H1 (cell line): ENCODE results near the gene MRPS14. TPM values are rescaled to one million over a fixed set of nuclear protein-coding genes. Genes with fewer than 3 reads are reported as not detected.

Experiments used
- CTCF ChIA-PET: fragments of 300-600 bp; sonication (Branson Sonifier 250); formaldehyde crosslinking; loops from one replicate; lab custom pipeline; 2021; ENCODE audit not compliant: partially characterized antibody; lab: Charles Lee
- POLR2A ChIA-PET: fragments of 300-600 bp; sonication (Branson Sonifier 250); formaldehyde crosslinking; loops from one replicate; lab custom pipeline; 2021; ENCODE audit warnings: inconsistent platforms; ENCODE audit not compliant: partially characterized antibody; lab: Charles Lee
- DNase-seq, 2 experiments: peaks; one replicate each; pipeline versions ENCODE4 v3.0.0 to v3.0.0-alpha.2; 2010 to 2022; ENCODE audit warnings: low spot score in 2 of 2, low read depth in 1 of 2, mixed read lengths in 1 of 2
- FAIRE-seq: peaks from 2 replicates; lab custom pipeline; 2011; peaks lifted over from hg19 to GRCh38; lab: Jason Lieb, UNC
- H2AFZ ChIP-seq: 2 replicates; pipeline ENCODE4 v1.8.1; 2012; ENCODE audit warnings: low read length, inconsistent platforms
- H2AK5ac ChIP-seq: 2 replicates; pipeline ENCODE4 v1.6.1; 2013; ENCODE audit warnings: low read depth, low read length
- H2BK120ac ChIP-seq: replicated peaks from 2 replicates; pipeline ENCODE3; 2013; ENCODE audit warnings: low read depth, low read length, inconsistent platforms
- H2BK12ac ChIP-seq: 2 replicates; pipeline ENCODE4 v1.6.1; 2013; ENCODE audit warnings: low read depth, low read length
- H2BK15ac ChIP-seq: 2 replicates; pipeline ENCODE4 v1.6.1; 2013; ENCODE audit warnings: low read length
- H2BK20ac ChIP-seq: 2 replicates; pipeline ENCODE4 v1.6.1; 2013; ENCODE audit warnings: low read length
- H2BK5ac ChIP-seq: 2 replicates; pipeline ENCODE4 v1.6.1; 2013; ENCODE audit warnings: low read depth, low read length
- H3K14ac ChIP-seq: 2 replicates; pipeline ENCODE4 v1.6.1; 2013; ENCODE audit warnings: inconsistent platforms; ENCODE audit not compliant: insufficient read length
- H3K18ac ChIP-seq: 2 replicates; pipeline ENCODE4 v1.6.1; 2013; ENCODE audit warnings: low read length; ENCODE audit errors: extremely low read depth
- H3K23ac ChIP-seq: 2 replicates; pipeline ENCODE4 v1.6.1; 2013; ENCODE audit warnings: inconsistent platforms; ENCODE audit not compliant: insufficient read length
- H3K23me2 ChIP-seq: 2 replicates; pipeline ENCODE4 v1.6.1; 2013; ENCODE audit warnings: low read depth, low read length
- H3K27ac ChIP-seq: 2 replicates; pipeline ENCODE4 v1.6.1; 2011; ENCODE audit warnings: low read depth, low read length, inconsistent platforms
- H3K27me3 ChIP-seq, 4 experiments: replicated peaks in 1 of 4; 1 replicate in 1 of 4; 2 replicates in 3 of 4; pipeline versions ENCODE4 v1.6.1 to v1.8.1; 2011 to 2013; ENCODE audit warnings: low read length in 3 of 4, mild to moderate bottlenecking in 3 of 4, inconsistent platforms in 2 of 4, mixed read lengths in 2 of 4, moderate library complexity in 1 of 4; ENCODE audit not compliant: control insufficient read depth in 3 of 4, insufficient read depth in 3 of 4; ENCODE audit errors: extremely low read depth in 1 of 4
- H3K36me3 ChIP-seq, 4 experiments: 2 replicates each; pipeline versions ENCODE4 v1.6.1 to v1.8.1; 2011 to 2013; ENCODE audit warnings: mild to moderate bottlenecking in 4 of 4, low read length in 3 of 4, moderate library complexity in 2 of 4, control low read depth in 1 of 4, inconsistent platforms in 1 of 4; ENCODE audit not compliant: insufficient read depth in 4 of 4, control insufficient read depth in 2 of 4
- H3K4ac ChIP-seq: replicated peaks from 2 replicates; pipeline ENCODE3; 2013; ENCODE audit warnings: low read length, low read depth, mixed read lengths, inconsistent platforms; ENCODE audit not compliant: insufficient read length
- H3K4me1 ChIP-seq, 4 experiments: replicated peaks in 1 of 4; 1 replicate in 1 of 4; 2 replicates in 3 of 4; pipeline versions ENCODE4 v1.6.1 to v1.8.1; 2011 to 2013; ENCODE audit warnings: low read length in 3 of 4, inconsistent platforms in 2 of 4, mixed read lengths in 1 of 4; ENCODE audit not compliant: insufficient read depth in 4 of 4, control insufficient read depth in 3 of 4
- H3K4me2 ChIP-seq, 2 experiments: 2 replicates each; pipeline versions ENCODE4 v1.6.1 to v1.8.1; 2011 to 2013; ENCODE audit warnings: low read depth in 2 of 2, low read length in 2 of 2, control low read depth in 1 of 2, inconsistent platforms in 1 of 2, mild to moderate bottlenecking in 1 of 2; ENCODE audit not compliant: insufficient read depth in 1 of 2
- H3K4me3 ChIP-seq, 4 experiments: fragments of 200-600, 300-600 bp in 1 of 4; sonication (generic), shearing (Covaris generic), sonication (Bioruptor Twin) in 1 of 4; 2 replicates each; pipeline versions ENCODE4 v1.5.1 to v1.8.1; 2011 to 2016; ENCODE audit warnings: low read length in 4 of 4, low read depth in 3 of 4, control low read depth in 2 of 4, inconsistent platforms in 2 of 4, mild to moderate bottlenecking in 2 of 4, mixed read lengths in 1 of 4, moderate library complexity in 1 of 4; ENCODE audit not compliant: insufficient read depth in 2 of 4; ENCODE audit errors: extremely low read depth in 1 of 4
- H3K56ac ChIP-seq: replicated peaks from 2 replicates; pipeline ENCODE3; 2013; ENCODE audit warnings: low read depth, mild to moderate bottlenecking, mixed read lengths, low read length, inconsistent platforms; ENCODE audit not compliant: insufficient read length
- H3K79me1 ChIP-seq: 2 replicates; pipeline ENCODE4 v1.6.1; 2013; ENCODE audit warnings: low read depth, low read length, control low read depth
- H3K79me2 ChIP-seq, 2 experiments: 2 replicates each; pipeline versions ENCODE4 v1.6.1 to v1.8.1; 2012 to 2013; ENCODE audit warnings: low read length in 2 of 2, mild to moderate bottlenecking in 2 of 2, inconsistent platforms in 1 of 2; ENCODE audit not compliant: insufficient read depth in 2 of 2, control insufficient read depth in 1 of 2
- H3K9ac ChIP-seq, 4 experiments: replicated peaks in 1 of 4; 1 replicate in 1 of 4; 2 replicates in 3 of 4; pipeline versions ENCODE4 v1.6.1 to v1.8.1; 2011 to 2013; ENCODE audit warnings: low read depth in 3 of 4, low read length in 3 of 4, control low read depth in 2 of 4, mild to moderate bottlenecking in 2 of 4, moderate library complexity in 2 of 4, inconsistent platforms in 1 of 4; ENCODE audit errors: extremely low read depth in 1 of 4
- H3K9me3 ChIP-seq, 2 experiments: 2 replicates each; pipeline versions ENCODE4 v1.6.1 to v1.8.1; 2012 to 2013; ENCODE audit warnings: mild to moderate bottlenecking in 2 of 2, moderate library complexity in 2 of 2, control low read depth in 1 of 2, inconsistent platforms in 1 of 2, low read depth in 1 of 2, low read length in 1 of 2, mixed read lengths in 1 of 2; ENCODE audit not compliant: insufficient read depth in 2 of 2
- H4K20me1 ChIP-seq, 2 experiments: replicated peaks in 1 of 2; 2 replicates each; pipeline versions ENCODE3 to v1.8.1; 2011 to 2013; ENCODE audit warnings: inconsistent platforms in 2 of 2, low read length in 2 of 2, mild to moderate bottlenecking in 1 of 2; ENCODE audit not compliant: insufficient read depth in 2 of 2, control insufficient read depth in 1 of 2
- H4K5ac ChIP-seq: 2 replicates; pipeline ENCODE4 v1.6.1; 2013; ENCODE audit warnings: low read length, low read depth, mixed read lengths, inconsistent platforms; ENCODE audit not compliant: insufficient read length
- H4K8ac ChIP-seq: 2 replicates; pipeline ENCODE4 v1.8.0; 2013; ENCODE audit warnings: mild to moderate bottlenecking, moderate library complexity, low read length, inconsistent platforms; ENCODE audit not compliant: insufficient read depth; ENCODE audit errors: extremely low read depth
- H4K91ac ChIP-seq: replicated peaks from 2 replicates; pipeline ENCODE3; 2013; ENCODE audit warnings: low read length, mixed read lengths, inconsistent platforms; ENCODE audit not compliant: insufficient read length
- ATF2 ChIP-seq: IDR thresholded peaks from 2 replicates; pipeline ENCODE4 v1.6.1; 2012; ENCODE audit warnings: low read length, inconsistent platforms
- CHD1 ChIP-seq: IDR thresholded peaks from 2 replicates; pipeline ENCODE4 v1.6.1; 2012; ENCODE audit warnings: low read depth, low read length, improper control_type of control experiment
- CTBP2 ChIP-seq: IDR thresholded peaks from 2 replicates; pipeline ENCODE4 v1.7.0; 2011; ENCODE audit warnings: borderline replicate concordance, mild to moderate bottlenecking, moderate library complexity, mixed read lengths, low read length; ENCODE audit not compliant: insufficient read depth, insufficient read length
- GTF2F1 ChIP-seq: IDR thresholded peaks from 2 replicates; pipeline ENCODE4 v1.6.1; 2012; ENCODE audit warnings: low read depth, low read length, improper control_type of control experiment, borderline replicate concordance
- KDM1A ChIP-seq: fragments of 200-600, 300-600 bp; sonication (generic); IDR thresholded peaks from 2 replicates; pipeline ENCODE4 v1.7.1; 2016; ENCODE audit warnings: mild to moderate bottlenecking, low read length, borderline replicate concordance
- MAX ChIP-seq: IDR thresholded peaks from 2 replicates; pipeline ENCODE4 v1.6.1; 2012; ENCODE audit warnings: inconsistent platforms
- NANOG ChIP-seq: IDR thresholded peaks from 2 replicates; pipeline ENCODE4 v1.6.1; 2011; ENCODE audit warnings: low read length, low read depth, mild to moderate bottlenecking, inconsistent platforms; ENCODE audit not compliant: insufficient read depth, poor library complexity, severe bottlenecking
- NRF1 ChIP-seq: IDR thresholded peaks from 2 replicates; pipeline ENCODE4 v1.6.1; 2011; ENCODE audit warnings: mild to moderate bottlenecking, low read depth, low read length, improper control_type of control experiment
- PHF8 ChIP-seq: fragments of 200-600 bp; sonication (generic); conservative IDR thresholded peaks from 2 replicates; pipeline ENCODE4 v1.7.1; 2012; ENCODE audit warnings: low read depth, mild to moderate bottlenecking, inconsistent platforms, low read length, moderate library complexity
- SIRT6 ChIP-seq: IDR thresholded peaks from one replicate; pipeline ENCODE4 v1.7.1; 2012; ENCODE audit warnings: low read length, inconsistent platforms
- TCF12 ChIP-seq: IDR thresholded peaks from 2 replicates; pipeline ENCODE4 v1.6.1; 2011; ENCODE audit warnings: low read depth, mild to moderate bottlenecking, low read length
- YY1 ChIP-seq: IDR thresholded peaks from 2 replicates; pipeline ENCODE4 v1.6.1; 2011; ENCODE audit warnings: low read depth, mild to moderate bottlenecking, low read length
- WGBS, 2 experiments: shearing (Covaris generic) in 1 of 2; methylation state at CpG; one replicate each; pipeline versions ENCODE4 v1.1.6 to v1.1.7; 2013 to 2015; ENCODE audit warnings: low lambda C conversion rate in 2 of 2, mixed read lengths in 2 of 2, inconsistent platforms in 1 of 2, low coverage in 1 of 2, missing lambda C conversion rate in 1 of 2; ENCODE audit not compliant: insufficient replicate concordance in 2 of 2, insufficient coverage in 1 of 2, insufficient read length in 1 of 2; ENCODE audit errors: extremely low coverage in 1 of 2, missing lambda C conversion rate in 1 of 2; 5-methylcytosine and 5-hydroxymethylcytosine counted together
- polyA plus RNA-seq, 7 experiments: library from polyadenylated mRNA; depleted of rRNA in 3 of 7; stranded (reverse) in 5 of 7; unstranded in 2 of 7; fragments of >200 nt in 5 of 7; fragments of 200-250 nt in 2 of 7; gene quantifications; 1 replicate in 5 of 7; 2 replicates in 1 of 7; 4 replicates in 1 of 7; pipeline versions ENCODE4 v1.2.1 to v1.2.3, GENCODE V29; 2011 to 2013; ENCODE audit warnings: missing spikeins in 2 of 7, mixed read lengths in 2 of 7
- total RNA-seq: library from RNA; stranded (reverse); fragmentation: NEBNext Ultra II Directional; extraction: Animal tissue kit (Norgen Biotek cat#: 25700); gene quantifications from 2 replicates; pipeline ENCODE4 v1.2.1, GENCODE V29; 2021

MRPS14 gene
- total and polyA plus RNA-seq, 2 of the 8 experiments (the other 6 are each of a cell fraction or from before 2014, with no cell fraction given): 27.5 to 38.7 TPM

GRCh38 chr1:175024773-175025172, 1.5 kb upstream of the MRPS14 start:
- Histone ChIP-seq H3K27ac (no peak overlapping the region), H3K4me3 (no peak overlapping the region), H3K4ac (no peak overlapping the region), H3K18ac (no peak overlapping the region), H4K20me1 (no peaks in the 10 kb centered on the region), H3K23ac (no peak overlapping the region), H2BK5ac (no peak overlapping the region), H2AFZ (no peak overlapping the region), H4K5ac (no peak overlapping the region), H4K8ac (no peak overlapping the region), H3K23me2 (peaks cover 6% of the 10 kb centered on the region; the same call in 1 of the 2 replicates), H3K27me3 (no peaks in the 10 kb centered on the region), H2BK15ac (no peak overlapping the region), H3K9me3 (no peaks in the 10 kb centered on the region), H3K79me2 (peaks cover 0 to 20% of the 10 kb centered on the region in 2 experiments; a peak in 2 of 4 replicates), H3K56ac (no peak overlapping the region), H2BK120ac (no peak overlapping the region), H2BK12ac (no peak overlapping the region), H2AK5ac (no peak overlapping the region), H4K91ac (no peak overlapping the region), H3K36me3 (no peaks in the 10 kb centered on the region), H3K79me1 (peaks cover 7% of the 10 kb centered on the region), H3K14ac (no peak overlapping the region), H2BK20ac (no peak overlapping the region), H3K9ac (no peak overlapping the region), H3K4me2 (no peak overlapping the region), H3K4me1 (no peaks in the 10 kb centered on the region)
- WGBS, 2 experiments: 89% methylated on average over 2 of the region's 2 CpGs; no CpG with 5 or more reads in 1 of the 2 experiments
- ChIA-PET POLR2A (interaction anchor here (1.1 to 5.9 kb wide), 2 partner anchors 9 to 26 kb away, joined by 3 to 66 read pairs; partner anchors contain the start of gene CACYBP), CTCF (interaction anchor here (0.7 to 1.2 kb wide), 4 partner anchors 100 to 860 kb away, joined by 3 to 6 read pairs (median 3); no protein-coding TSS in a partner anchor)
- no peak for DNase-seq
- FAIRE-seq: no peak
- TF ChIP-seq GTF2F1 (no peak), KDM1A (no peak), PHF8 (no peak), CHD1 (no peak), ATF2 (no peak), CTBP2 (no peak), YY1 (no peak), SIRT6 (no peak), NRF1 (no peak), TCF12 (no peak), MAX (no peak), NANOG (no peak)
